Adrenal gland (tissue), 12 donors: ENCODE data around the gene PTPRD. TPM values are rescaled to one million over a fixed set of nuclear protein-coding genes. Genes with fewer than 3 reads are reported as not detected.

Source experiments
- DNase-seq, 7 donors: peaks; one replicate each; pipeline ENCODE4 v3.0.0-alpha.2; 2019 to 2020
- H3K27ac ChIP-seq, 5 donors: fragments of 200-600 bp; sonication (generic) in 4 of 5; 1 replicate in 3 of 5; 2 replicates in 2 of 5; pipeline versions ENCODE4 v1.5.1 to v1.8.0; 2016 to 2020; ENCODE audit warnings: mild to moderate bottlenecking in 1 of 5
- H3K27me3 ChIP-seq: fragments of 200-600 bp; 2 replicates; pipeline ENCODE4 v1.8.0; 2021
- H3K36me3 ChIP-seq, 2 donors: fragments of 200-600 bp; replicated peaks in 1 of 2; 1 replicate in 1 of 2; 2 replicates in 1 of 2; pipeline versions ENCODE4 v1.5.1 to v1.8.0; 2018 to 2022
- H3K4me1 ChIP-seq, 2 donors: fragments of 200-600 bp; replicated peaks in 1 of 2; 1 replicate in 1 of 2; 2 replicates in 1 of 2; pipeline versions ENCODE4 v1.5.1 to v1.8.0; 2018 to 2021
- H3K4me3 ChIP-seq, 4 donors: fragments of 200-600 bp; sonication (generic) in 3 of 4; one replicate each; pipeline ENCODE4 v1.5.1; 2016 to 2018
- H3K9me3 ChIP-seq, 3 donors: fragments of 200-600 bp; sonication (generic) in 1 of 3; replicated peaks in 1 of 3; 1 replicate in 2 of 3; 2 replicates in 1 of 3; pipeline versions ENCODE4 v1.5.1 to v1.8.0; 2016 to 2021
- POLR2A ChIP-seq, 2 donors: fragments of 450-650 bp; IDR thresholded peaks; one replicate each; pipeline ENCODE4 v1.6.1; 2017; ENCODE audit warnings: antibody characterized with exemption in 2 of 2, mild to moderate bottlenecking in 2 of 2, moderate library complexity in 1 of 2
- WGBS, 4 donors: extraction: QIAGEN DNeasy Blood & Tissue Kit in 2 of 4; methylation state at CpG; one replicate each; pipeline versions ENCODE4 v1.1.5 to v1.1.7; 2013 to 2017; 5-methylcytosine and 5-hydroxymethylcytosine counted together
- intact Hi-C, 2 donors: fragments of 100-400 bp; cut with DNase I; formaldehyde crosslinking; loops; one replicate each; pipeline versions ENCODE4 v1.14.1 to v1.15.0; 2022 to 2023
- polyA plus RNA-seq, 3 donors: library from polyadenylated mRNA; stranded (reverse); fragments of 200-250 nt in 2 of 3; fragments of 350-450 nt in 1 of 3; fragmentation: Illumina TruSeq in 1 of 3; extraction: RNeasy Lipid Tissue Mini Kit (QIAGEN cat#74804) in 1 of 3; gene quantifications; one replicate each; pipeline ENCODE4 v1.2.3, GENCODE V29; 2013 to 2014
- total RNA-seq, 9 donors: library from RNA; depleted of rRNA in 4 of 9; stranded (reverse); fragments of >200 nt in 4 of 9; fragments of 120-200 nt in 1 of 9; fragmentation: NEBNext Ultra II Directional in 1 of 9; extraction: Animal tissue kit (Norgen Biotek cat#: 25700) in 1 of 9; gene quantifications; one replicate each; pipeline versions ENCODE4 v1.1.0 to v1.2.4, GENCODE V29; 2013 to 2023
- TF ChIP-seq, protein P1 (sequence below), 6 experiments: fragments of 450-650 bp in 4 of 6; fragments of 200-600 bp in 2 of 6; sonication (generic) in 1 of 6; IDR thresholded peaks; 1 replicate in 5 of 6; 2 replicates in 1 of 6; pipeline versions ENCODE4 v1.5.1 to v1.8.0; 2016 to 2021; ENCODE audit warnings: antibody characterized with exemption in 6 of 6, mild to moderate bottlenecking in 2 of 6, moderate library complexity in 1 of 6
- donor health status: healthy with polysubstance abuse.
- donor health status: Bipolar disorder and iron deficiency.
- donor health status: DM: yes; HTN: yes; CAD: no.
- donor health status: DM: no; HTN: no; CAD: no.
- donor health status: DM: no; HTN: no; CAD: no.
- donor health status: DM: yes; HTN: yes; CAD: no.

Gene PTPRD
- total and polyA plus RNA-seq, 12 donors, result 0.61 to 71.2 (median 4.5) TPM

DNA sequence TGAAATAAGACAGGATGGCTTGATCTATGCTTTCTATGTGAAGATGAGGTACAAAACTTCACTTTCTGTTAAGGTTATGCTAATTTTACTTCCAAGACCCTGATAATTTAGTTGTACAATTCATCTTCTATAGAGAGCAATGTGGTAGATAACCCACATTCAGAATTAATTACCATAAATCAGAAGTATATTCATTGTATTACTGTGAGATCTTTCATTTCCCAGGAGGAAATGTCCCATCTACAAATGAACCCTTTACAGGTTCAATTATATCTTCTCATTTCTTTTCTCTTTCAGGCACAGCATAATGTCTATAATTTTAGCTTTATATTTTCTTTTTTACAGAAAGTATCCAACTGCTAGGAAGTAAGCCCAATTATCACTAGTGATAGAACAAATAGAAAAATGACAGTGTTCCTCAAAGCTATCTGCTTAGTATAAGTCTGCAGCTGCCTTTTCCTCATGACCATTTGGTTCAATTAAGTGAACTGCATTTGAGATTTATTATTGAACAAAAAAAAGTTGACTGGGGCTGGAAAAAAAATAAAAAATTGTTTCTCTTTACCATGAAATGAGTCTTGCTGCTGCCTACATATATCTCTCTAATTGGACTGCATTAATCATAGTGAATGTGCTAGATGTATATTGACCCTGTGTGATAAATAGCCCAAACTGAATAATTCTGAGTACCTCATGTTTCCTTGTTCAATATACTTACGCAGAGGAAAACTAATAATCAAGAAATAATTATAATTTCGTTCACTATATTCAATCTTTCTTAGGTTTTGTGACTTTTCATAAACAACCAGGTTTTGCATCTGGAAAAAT lies 1329.4 kb downstream of the PTPRD start:
- Histone ChIP-seq H3K27ac (no peak overlapping the region), H3K9me3 (no peaks in the 10 kb centered on the region), H3K36me3 (no peaks in the 10 kb centered on the region), H3K4me3 (no peak overlapping the region), H3K27me3 (no peaks in the 10 kb centered on the region), H3K4me1 (no peaks in the 10 kb centered on the region)
- 60 to 75% (median 65%) methylated on average over 2 of the region's 2 CpGs for WGBS, 4 donors
- no peak for DNase-seq
- TF ChIP-seq, protein P1, sequence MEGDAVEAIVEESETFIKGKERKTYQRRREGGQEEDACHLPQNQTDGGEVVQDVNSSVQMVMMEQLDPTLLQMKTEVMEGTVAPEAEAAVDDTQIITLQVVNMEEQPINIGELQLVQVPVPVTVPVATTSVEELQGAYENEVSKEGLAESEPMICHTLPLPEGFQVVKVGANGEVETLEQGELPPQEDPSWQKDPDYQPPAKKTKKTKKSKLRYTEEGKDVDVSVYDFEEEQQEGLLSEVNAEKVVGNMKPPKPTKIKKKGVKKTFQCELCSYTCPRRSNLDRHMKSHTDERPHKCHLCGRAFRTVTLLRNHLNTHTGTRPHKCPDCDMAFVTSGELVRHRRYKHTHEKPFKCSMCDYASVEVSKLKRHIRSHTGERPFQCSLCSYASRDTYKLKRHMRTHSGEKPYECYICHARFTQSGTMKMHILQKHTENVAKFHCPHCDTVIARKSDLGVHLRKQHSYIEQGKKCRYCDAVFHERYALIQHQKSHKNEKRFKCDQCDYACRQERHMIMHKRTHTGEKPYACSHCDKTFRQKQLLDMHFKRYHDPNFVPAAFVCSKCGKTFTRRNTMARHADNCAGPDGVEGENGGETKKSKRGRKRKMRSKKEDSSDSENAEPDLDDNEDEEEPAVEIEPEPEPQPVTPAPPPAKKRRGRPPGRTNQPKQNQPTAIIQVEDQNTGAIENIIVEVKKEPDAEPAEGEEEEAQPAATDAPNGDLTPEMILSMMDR (IDR thresholded peaks at IDR 0.05), result no peak
- TF ChIP-seq POLR2A (IDR thresholded peaks at IDR 0.05), result no peak
- intact Hi-C loops, result no loop called here

DNA sequence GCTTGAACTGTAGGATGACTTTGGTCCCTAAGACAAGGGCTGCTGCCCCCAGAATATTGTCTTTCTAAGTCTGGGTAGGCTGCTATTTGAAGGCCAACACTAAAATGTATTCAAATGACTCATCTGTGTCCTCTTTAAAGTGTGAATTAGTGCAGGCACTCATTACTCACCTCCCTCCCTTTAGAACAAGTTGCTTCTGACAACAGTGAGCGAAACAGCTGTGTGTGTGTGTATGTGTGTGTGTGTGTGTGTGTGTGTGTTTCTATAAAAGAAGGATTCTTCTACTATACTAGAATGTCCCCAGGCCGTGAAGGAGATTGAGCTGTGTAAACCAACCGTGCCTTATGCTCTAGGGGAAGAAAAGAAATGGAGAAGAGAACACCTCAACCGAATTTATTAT lies 1337.2 kb downstream of the PTPRD start:
- H3K27me3 ChIP-seq, result no peaks in the 10 kb centered on the region
- 77 to 85% (median 81%) methylated on average over 4 of the region's 4 CpGs for WGBS, 4 donors
- H3K4me3 ChIP-seq, result no peak overlapping the region
- H3K27ac ChIP-seq, result no peak overlapping the region
- DNase-seq, result no peak
- no peaks in the 10 kb centered on the region for H3K36me3 ChIP-seq
- H3K4me1 ChIP-seq, result no peaks in the 10 kb centered on the region
- H3K9me3 ChIP-seq, result no peaks in the 10 kb centered on the region
- TF ChIP-seq POLR2A (IDR thresholded peaks at IDR 0.05), result no peak
- TF ChIP-seq, protein P1 (IDR thresholded peaks at IDR 0.05), result no peak
- intact Hi-C loops, result no loop called here

DNA sequence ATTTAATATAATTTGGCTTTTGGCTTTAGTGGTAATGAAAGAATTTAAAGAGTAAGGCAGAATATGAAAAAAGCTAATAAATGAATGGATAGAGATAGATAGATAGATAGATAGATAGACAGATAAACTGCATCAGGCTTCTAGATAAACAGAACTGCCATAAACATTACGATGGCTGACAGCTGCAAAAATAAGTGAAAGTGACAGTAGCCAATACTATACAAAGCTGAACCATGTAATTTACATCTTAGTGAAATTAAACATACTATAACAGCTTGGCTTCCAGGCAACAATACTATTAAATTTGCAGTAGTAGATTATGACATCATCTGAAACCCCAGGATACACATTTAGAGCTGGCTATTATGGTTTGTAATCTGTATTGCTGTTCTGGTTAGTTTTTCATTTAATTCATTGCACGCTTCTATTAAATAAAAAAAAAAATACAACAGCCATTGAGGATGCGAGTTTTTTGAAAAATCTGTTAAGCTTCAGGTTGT lies 1354.8 kb downstream of the PTPRD start:
- WGBS, 4 donors, result 68 to 73% (median 70%) methylated on average over 3 of the region's 3 CpGs
- Histone ChIP-seq H3K9me3 (peaks cover 0 to 4% (median 0%) of the 10 kb centered on the region in 3 donors), H3K4me1 (no peaks in the 10 kb centered on the region), H3K27me3 (no peaks in the 10 kb centered on the region), H3K4me3 (no peak overlapping the region), H3K36me3 (no peaks in the 10 kb centered on the region), H3K27ac (no peak overlapping the region)
- TF ChIP-seq, protein P1 (IDR thresholded peaks at IDR 0.05), result no peak
- TF ChIP-seq POLR2A (IDR thresholded peaks at IDR 0.05), result no peak
- DNase-seq, result no peak
- intact Hi-C loops, result loop anchor here in 1 of 2 donors (10.0 kb wide), 1 partner anchor 63 kb away; no protein-coding TSS in a partner anchor

DNA sequence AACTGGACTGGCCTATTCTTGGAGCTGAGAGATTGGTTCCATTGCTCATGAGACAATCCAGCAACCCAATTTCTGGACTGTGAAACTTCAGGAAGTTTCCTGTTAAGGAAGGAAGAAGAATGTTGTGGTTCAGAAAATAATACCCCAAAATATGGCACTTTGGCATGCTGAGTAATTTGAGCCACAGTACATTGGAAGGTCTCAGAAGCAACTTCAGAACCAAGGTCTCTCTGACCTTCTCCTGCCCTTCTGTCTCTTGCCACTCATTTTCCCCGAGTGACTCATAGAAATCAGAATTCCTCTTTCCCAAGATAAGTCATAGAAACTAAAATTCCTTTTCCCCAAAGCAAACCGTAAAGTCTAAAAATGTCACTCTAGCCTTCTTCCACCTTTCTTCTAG lies 1366.1 kb downstream of the PTPRD start:
- intact Hi-C loops, result no loop called here
- no peak overlapping the region for H3K4me3 ChIP-seq
- H3K27ac ChIP-seq, result no peak overlapping the region
- WGBS, 4 donors, result 40 to 68% (median 56%) methylated on average over 2 of the region's 2 CpGs
- TF ChIP-seq, protein P1 (IDR thresholded peaks at IDR 0.05), result no peak
- TF ChIP-seq POLR2A (IDR thresholded peaks at IDR 0.05), result no peak
- DNase-seq, result no peak
- no peaks in the 10 kb centered on the region for H3K9me3 ChIP-seq
- H3K36me3 ChIP-seq, result no peaks in the 10 kb centered on the region
- no peaks in the 10 kb centered on the region for H3K4me1 ChIP-seq
- no peaks in the 10 kb centered on the region for H3K27me3 ChIP-seq
